NCI-H146 treated with DMSO at 0.1 percent for 48 hours (cell line): Measurements from ENCODE around the gene ATP6AP2.
A peak's percentile ranks its signal among the peaks of the same experiment; 100 is the strongest.
"Not testable (repeated sequence)": the region's sequence is repeated elsewhere in the genome, so short reads cannot be mapped to it uniquely, and the experiment has no call there.

Experiments used
- DNase-seq: peaks from one replicate; lab custom pipeline; 2025; ENCODE audit not compliant: unreplicated experiment; lab: John Stamatoyannopoulos, UW

Gene ATP6AP2

GRCh38 chrX:40573763-40574162, 7.0 kb upstream of the ATP6AP2 start:
- DNase-seq: peak; percentile 2

- not testable (repeated sequence) for DNase-seq
Observed at GRCh38 chrX:40575411-40575810, 5.4 kb upstream of the ATP6AP2 start.

- DNase-seq: no peak
Observed at GRCh38 chrX:40576291-40576690, 4.5 kb upstream of the ATP6AP2 start.

- no peak for DNase-seq
Observed at GRCh38 chrX:40578039-40578695, 2.6 kb upstream of the ATP6AP2 start.

GRCh38 chrX:40579141-40579540, 1.6 kb upstream of the ATP6AP2 start:
- no peak for DNase-seq

- DNase-seq: no peak
Observed at GRCh38 chrX:40579900-40580536, 752 bp upstream of the ATP6AP2 start.

GRCh38 chrX:40581336-40581920, 658 bp downstream of the ATP6AP2 start:
- no peak for DNase-seq

GRCh38 chrX:40582178-40582577, 1.4 kb downstream of the ATP6AP2 start:
- not testable (repeated sequence) for DNase-seq

- no peak for DNase-seq
Observed at GRCh38 chrX:40582811-40583210, 2.0 kb downstream of the ATP6AP2 start.

GRCh38 chrX:40587623-40588022, 6.9 kb downstream of the ATP6AP2 start:
- not testable (repeated sequence) for DNase-seq

GRCh38 chrX:40589616-40590321, 9.0 kb downstream of the ATP6AP2 start:
- DNase-seq: not testable (repeated sequence)

- no peak for DNase-seq
Observed at GRCh38 chrX:40603446-40603845, 22.7 kb downstream of the ATP6AP2 start.

- no peak for DNase-seq
Observed at GRCh38 chrX:40607381-40607780, 26.6 kb downstream of the ATP6AP2 start.

GRCh38 chrX:40612511-40612910, 31.7 kb downstream of the ATP6AP2 start:
- no peak for DNase-seq

GRCh38 chrX:40615976-40616375, 35.2 kb downstream of the ATP6AP2 start:
- DNase-seq: no peak

GRCh38 chrX:40617566-40617965, 36.8 kb downstream of the ATP6AP2 start:
- DNase-seq: no peak

- no peak for DNase-seq
Observed at GRCh38 chrX:40622479-40623138, 41.8 kb downstream of the ATP6AP2 start.

- no peak for DNase-seq
Observed at GRCh38 chrX:40623139-40623536, 42.4 kb downstream of the ATP6AP2 start, which contains the start of gene MPC1L. MPC1L (plus strand) TSS chrX:40623428; CDS start chrX:40623566, 138 bp downstream.

- no peak for DNase-seq
Observed at GRCh38 chrX:40623665-40624064, 42.9 kb downstream of the ATP6AP2 start.

- DNase-seq: no peak
Observed at GRCh38 chrX:40625294-40625693, 44.5 kb downstream of the ATP6AP2 start.

GRCh38 chrX:40628506-40628905, 47.7 kb downstream of the ATP6AP2 start:
- no peak for DNase-seq
